ENCODE data around the gene LAMB3.

LAMB3 gene

DNA sequence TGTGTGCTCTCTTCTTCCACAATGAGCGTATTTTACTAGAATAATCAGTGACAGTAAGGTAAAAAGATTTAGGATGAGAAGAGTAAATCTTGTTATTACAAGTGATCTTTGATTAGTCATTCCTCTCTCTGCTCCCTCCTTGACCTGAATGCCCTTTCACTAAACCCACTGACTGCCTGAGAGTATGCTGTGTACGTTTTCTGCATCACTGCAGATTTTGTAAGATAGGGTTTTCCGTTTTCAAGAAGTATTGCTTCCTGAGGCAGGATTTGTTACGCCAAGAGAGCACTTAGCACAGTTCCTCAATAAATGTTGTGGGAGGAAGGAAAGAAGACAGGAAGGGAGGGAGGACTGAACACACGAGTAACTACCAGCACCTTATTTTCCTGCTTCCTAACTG is 7.7 kb upstream of the LAMB3 start:
- no peak for DNase-seq

DNA sequence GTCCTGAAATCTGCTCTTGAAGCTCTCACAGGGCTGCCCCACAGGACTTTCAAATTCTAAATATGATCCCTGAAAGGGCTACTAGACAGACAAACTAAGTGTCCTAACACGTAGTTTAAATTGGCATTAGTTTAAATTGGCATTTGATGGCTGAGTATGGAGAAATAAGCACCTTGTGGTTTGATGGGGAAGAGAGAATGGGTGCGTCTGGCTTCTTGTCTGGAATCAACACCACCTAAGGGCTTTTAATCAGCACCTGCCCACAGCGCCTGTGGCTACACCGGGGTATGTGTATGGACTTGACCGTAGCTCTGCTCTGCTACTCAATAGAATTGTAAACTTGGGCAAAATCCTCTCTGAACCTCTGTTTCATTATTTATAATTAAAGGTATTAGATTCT is 5.7 kb upstream of the LAMB3 start:
- no peak for DNase-seq

DNA sequence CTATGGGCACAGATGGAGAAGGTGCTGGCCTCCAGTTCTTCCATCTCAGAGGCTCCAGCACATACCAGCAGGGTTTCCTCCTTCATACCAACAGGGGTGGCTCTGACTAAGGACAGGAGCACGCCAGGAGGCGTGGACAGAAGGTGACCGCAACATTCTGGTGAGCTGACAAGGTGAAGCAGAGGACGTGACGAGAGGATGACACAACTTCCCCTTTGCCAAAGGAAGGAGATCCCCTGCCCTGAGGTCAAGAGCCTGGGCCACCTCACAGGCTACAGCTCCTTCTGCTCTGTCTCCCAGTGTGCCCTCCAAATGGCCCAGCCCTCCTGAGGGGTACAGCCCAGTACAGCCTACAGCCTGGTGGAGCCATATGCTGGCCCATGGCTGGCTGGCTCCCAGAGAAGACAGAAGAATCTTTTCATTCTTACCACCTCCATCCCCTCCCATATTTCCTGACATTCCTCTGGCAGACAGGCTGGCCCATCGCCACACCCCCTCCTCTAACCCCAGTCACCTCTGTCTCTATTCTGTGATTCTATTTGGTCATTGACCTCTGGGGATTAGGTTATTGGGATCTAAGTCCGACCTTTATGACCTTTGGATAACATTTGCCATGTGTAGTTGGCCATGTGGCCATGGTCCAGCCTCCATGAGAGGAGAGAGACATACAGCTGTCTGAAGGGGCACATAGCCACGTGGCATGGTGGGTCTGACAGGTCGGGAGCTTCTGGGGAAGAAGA is 5.1 kb upstream of the LAMB3 start:
- DNase-seq, result no peak

DNA sequence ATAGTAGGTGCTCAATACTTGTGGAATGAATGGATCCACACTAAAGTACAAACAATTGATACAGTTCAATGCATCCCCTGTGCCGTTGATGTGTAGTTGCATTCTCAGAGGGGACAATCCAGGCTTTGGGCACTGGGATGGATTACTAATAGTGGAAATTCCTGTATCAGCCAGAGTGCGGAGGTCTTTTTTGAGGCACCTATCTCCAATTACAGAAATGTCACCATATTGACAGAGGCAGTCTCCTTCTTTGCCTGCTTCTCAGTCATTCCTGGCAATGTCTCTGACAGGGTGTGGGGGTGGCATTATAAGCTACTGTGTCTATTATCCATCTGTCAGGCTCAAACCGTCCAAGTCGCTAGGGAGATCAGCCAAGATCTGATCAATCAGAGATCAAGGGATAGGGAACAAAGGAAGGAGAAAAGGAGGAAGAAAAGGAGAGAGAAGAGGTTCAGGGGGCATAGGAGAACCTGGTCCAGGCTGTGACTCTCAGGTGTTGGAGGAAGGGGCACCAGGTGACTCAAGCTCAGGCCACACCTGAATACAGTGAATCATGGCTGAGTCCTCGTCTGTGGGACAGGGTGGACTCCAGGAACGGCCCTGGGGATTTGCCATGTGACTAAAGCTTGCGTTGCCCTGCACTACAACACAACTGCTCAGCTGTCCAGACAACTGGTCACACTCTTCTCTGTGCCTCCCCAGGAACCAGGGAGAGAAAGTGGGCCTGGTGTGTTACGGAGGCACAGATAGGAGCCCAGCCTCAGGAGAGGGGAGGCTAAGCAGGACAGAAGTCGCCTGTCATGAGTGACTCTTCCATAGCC is 3.4 kb upstream of the LAMB3 start:
- DNase-seq, result no peak

DNA sequence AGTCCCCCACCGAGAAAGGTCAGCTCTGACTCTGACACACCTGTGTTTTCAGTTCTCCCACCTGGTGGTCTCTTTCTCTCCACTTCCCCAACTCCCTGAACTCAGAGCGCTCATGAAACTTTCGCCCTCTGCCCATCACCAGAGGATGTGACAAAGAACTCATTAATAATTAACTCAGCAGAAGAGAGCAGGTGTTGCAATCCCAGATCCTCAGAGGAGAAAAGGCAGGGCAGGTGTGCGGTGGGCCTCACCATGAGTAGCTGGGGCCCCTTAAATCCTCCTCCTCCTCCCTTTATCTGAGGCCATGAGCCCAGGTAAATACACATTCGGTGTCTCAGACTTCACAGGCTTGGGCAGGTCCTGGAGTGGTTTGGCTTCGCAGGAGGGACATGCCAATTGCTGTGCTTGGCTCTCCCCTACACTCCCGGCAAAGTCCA is 1.7 kb upstream of the LAMB3 start:
- DNase-seq, result no peak

DNA sequence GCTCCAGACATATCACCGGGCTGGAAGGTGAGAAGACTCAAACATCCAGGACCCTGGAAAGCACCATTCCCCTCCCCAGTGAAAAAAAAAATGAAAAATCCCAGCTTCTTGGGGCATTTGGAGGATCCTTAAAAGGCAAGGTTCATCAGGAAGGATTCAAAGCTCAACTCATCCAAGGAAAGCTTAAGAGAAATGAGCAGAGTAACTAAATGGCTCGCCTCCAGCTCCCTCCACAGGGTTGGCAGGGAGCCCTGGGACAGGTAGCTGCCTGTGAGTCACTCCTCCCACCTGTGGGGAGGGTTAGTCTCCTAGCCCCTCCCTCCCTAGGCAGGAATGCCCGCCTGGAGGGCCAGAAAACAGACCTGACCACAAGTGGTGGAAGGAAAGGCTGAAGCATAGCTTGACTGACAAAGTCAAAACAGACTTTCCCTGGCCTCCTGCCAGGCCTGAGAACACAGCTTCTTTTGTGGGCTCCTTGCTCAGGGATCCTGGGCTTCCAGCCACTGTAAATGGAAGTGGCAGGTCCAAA is 712 bp upstream of the LAMB3 start:
- DNase-seq, result peak; percentile 89

DNA sequence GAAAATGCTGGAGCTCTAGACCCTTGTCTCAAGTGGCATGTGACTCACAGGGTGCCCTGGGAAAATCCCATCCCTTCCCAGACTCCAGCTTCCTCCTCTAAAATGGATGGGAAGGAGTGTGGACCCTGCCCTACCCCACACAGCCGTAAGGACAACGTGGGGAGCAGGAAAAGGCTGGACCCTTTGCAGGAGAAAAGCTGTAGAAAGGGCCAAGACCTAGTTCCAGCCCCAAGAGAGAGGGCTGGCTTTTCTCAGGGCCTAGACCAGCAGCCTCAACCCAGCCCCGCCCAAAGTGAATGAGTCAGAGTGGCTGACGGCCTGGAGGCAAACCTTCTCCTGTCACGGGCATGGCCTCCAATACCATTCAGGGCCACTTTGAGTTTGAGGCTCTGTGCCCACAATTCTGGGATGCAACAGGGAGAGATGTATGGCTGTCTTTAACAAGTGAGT is 1.1 kb downstream of the LAMB3 start:
- DNase-seq, result no peak

DNA sequence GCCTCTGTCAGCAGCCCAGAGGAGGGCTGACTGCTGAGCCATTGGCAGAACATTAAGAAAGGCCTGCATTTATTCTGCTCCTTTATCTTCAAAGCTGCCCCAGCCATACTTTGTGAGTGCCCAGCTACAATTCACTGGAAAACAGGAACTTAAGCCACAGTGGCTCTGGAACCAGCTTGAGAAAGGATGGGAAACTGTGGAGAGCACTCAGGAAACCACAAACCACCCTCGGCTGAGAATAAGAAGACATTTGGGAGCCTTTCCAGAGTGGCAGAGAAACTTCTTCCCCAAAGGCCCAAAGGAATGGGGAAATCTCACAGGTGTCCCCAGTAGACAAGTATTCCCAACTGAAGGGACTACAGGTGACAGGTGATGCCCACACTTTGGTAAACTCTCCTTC is 1.8 kb downstream of the LAMB3 start:
- no peak for DNase-seq

DNA sequence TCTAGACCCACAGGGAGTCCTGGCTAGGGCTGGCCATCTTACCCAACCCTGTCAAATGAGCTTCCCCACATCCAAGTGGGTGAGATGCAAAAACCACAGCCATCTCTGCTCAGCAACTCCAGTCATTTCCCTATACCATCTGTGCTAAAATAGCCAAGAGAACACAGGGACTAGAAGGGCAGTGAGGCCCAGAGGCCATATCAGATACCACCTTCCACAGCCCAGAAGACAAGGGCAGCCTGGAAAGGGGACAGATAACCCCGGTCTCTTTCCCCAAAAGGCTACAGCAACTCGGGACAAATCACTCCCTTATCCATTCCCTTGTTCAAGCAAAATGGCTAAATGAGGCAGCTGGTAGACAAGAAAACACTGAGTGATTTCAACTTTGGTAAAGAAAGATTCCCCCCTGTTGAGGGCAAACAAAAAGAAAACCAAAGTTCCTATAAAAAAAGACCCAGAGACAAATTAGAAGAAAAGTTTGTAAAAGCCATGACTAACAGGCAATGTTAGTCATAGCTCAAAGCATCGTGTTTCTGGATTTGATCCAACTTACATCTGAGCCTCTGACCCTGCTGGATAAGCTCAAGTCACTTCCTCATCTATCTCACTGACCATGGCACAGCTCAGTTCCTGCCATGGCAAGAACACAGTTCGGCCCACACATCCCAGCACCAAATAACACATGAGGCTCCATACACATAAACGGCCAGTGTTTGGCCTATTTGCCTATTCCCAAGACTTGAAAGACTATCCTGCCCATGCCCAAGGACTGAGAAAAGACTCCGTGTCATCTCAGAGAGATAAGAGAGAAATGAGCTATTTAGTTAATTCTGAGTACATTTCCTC is 3.1 kb downstream of the LAMB3 start:
- no peak for DNase-seq

DNA sequence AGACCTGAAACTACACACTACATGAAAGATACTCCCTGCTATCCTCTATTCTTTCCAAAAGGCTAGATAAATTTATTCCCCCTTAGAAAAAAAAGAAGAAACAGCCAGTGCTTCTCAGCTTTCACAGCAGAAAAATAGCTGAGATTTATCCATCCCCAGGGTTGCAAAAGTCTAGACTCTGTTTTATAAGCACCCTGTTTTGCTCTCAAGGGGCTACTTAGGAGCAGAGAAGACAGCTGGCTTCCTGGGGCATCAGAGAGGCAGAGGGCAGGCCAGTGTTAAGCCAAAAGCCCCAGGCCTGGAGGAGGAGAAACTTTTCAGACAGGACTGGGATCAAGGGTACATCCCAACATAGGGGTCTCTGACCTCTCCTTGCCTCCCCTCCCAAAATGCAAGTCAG is 3.9 kb downstream of the LAMB3 start:
- no peak for DNase-seq

DNA sequence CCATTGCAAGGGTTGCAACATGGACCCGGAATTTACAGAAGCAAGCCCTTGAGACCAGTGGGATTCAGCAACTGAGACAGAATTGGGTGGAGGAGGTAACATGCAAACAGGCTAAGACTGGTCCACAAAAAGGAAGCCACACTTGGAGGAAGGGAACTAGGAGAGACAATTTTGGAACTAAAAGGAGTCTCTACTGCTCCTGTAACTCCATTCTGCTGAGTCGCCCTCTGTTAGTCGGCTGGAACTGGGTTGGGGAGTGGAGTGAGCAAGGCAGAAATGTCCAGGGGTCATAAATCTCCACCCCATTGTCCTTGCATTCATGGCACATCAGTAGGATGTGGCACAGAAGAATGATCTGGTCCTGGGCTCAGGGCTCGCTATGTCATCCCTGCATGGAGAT is 5.1 kb downstream of the LAMB3 start:
- no peak for DNase-seq

DNA sequence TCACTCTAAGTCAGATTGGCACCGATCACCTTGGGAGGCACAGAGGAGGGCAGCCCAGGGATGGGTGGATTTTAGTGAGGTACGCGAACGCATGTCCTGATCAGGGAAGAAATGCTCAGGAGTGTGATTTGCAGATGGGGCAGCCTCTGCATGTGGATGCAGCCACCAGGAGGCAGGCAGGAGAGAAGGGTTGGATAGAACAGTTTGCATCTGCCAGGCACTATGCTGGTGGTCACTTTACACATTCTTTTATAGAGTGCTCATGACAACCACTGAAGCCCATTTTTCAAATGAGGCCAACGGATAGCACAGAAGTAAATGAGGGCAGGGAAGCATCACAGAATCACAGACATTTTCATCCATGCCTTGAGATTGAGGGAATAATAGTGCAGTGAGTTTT is 5.7 kb downstream of the LAMB3 start:
- DNase-seq, result no peak

DNA sequence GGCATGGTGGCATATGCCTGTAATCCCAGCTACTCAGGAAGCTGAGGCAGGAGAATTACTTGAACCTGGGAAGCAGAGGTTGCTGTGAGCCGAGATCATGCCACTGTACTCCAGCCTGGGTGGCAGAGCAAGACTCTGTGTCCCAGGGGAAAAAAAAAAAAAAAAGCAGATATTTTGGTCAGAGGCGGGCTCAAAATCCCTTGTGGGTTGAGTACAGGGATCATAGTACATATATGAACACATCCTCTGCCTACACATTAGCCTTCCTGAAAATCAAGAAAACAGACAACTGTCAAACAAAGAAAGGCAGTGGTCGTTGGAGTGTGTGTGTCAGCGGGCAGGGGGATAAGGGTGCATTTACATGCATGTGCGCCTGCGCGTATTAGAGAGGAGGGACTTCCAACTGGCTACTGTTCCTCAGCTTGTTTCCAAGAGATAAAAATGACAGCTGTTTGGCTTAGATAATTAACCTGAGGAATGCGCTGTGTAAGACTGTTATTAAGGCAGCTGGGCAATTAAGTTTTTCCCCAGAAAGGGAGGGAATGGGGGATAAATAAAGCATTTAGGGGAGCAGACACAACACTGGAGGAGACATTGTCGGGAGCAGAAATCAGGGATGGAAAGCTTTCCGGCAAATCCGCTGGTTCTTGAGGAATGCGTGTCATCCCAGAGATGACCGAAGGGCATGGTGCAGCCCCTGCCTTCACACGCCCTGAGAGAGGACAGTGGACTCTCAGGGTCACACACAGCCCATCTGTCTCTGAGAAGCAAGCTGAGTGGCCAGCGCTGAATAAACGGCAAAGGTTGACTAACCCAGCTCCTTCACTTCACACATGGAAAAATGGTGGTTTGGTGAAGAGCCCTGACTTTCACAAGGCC is 6.4 kb downstream of the LAMB3 start:
- DNase-seq, result no peak

DNA sequence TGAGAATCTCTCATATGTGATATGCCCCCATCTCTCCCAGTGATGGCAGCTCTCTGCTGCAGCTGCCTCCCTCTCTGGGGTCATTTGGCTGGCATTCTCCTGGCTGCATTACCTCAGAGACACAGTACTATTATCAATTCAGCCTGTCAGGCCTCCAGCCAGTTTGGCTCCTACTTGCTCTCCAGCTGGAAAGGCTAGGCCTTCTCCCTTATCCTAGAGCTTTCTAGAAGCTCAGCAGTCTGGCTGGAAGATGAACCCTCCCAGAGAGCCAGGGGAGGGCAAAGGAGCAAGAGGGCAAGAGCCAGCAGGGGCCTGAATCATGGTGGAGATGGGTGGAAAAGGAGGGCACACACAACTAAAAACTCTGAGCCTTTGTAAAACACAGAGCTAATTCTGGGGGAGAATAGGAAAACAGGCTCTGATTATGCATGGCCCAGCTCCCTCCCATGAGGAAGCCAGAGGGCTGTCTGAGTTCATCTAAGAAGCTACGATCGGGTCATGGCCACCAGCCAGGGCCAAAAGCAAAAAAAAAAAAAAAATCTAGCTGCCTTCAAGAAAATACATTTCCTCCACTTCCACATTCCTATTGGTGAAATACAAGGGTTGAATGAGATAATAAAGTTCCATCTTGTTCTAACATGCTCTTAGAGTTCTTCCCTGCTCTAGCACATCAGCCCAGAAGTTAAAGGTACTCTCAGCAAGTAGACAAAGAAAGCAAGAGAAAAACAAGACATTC is 8.8 kb downstream of the LAMB3 start:
- no peak for DNase-seq

DNA sequence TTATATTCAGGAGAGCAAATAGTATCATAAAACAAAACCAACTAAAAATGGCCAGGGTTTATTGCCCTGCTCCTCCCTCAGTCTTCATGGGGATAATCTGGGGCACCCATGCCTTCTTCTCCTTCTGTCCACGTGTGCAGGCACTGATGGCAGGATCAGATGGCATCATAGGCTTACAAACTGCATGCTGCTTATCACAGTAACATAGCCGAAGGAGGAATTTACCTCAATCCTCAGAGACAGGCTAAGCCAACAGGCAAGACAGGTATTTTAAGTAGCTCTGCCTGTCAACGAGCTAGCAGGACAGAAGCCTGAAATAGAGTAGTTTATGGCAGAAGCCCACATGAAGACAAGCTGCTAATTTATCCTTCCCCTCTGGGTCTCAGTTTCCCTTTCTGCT is 9.4 kb downstream of the LAMB3 start:
- no peak for DNase-seq

DNA sequence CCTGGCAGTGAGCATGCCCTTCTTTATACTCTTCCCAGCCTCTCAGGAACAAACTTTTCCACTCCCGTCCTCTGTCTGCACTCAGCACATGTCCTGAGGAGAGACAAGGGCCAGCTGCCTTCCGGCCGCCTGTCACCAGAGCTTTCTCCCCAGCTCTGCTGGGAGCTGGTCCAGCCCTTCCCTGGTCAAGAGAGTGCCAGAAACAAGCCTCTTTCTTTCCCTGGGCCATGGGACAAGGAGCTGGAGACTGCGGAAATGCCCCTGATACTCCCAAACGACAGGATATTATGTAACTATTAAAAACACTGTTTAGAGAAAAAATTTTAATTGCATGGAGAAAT is 10.4 kb downstream of the LAMB3 start:
- no peak for DNase-seq

DNA sequence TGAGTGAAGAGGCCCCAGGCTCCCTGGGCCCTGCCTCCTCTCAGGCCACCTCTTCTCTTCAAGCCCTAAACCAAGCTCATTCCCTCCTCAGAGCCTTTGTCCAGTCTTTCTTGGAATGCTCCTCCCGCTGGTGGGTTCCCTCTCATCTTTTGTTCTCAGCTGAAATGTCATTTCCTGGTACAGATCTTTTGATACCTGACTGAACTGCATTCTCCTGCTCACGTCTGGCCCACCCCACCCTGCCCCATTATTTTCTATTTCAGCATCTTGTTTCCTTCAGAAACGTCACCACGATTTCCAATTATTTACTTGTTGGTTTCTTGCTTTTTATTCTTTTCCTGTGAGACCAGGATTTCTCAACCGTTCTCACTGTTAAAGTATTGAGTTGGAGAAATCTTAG is 16.4 kb downstream of the LAMB3 start:
- no peak for DNase-seq

DNA sequence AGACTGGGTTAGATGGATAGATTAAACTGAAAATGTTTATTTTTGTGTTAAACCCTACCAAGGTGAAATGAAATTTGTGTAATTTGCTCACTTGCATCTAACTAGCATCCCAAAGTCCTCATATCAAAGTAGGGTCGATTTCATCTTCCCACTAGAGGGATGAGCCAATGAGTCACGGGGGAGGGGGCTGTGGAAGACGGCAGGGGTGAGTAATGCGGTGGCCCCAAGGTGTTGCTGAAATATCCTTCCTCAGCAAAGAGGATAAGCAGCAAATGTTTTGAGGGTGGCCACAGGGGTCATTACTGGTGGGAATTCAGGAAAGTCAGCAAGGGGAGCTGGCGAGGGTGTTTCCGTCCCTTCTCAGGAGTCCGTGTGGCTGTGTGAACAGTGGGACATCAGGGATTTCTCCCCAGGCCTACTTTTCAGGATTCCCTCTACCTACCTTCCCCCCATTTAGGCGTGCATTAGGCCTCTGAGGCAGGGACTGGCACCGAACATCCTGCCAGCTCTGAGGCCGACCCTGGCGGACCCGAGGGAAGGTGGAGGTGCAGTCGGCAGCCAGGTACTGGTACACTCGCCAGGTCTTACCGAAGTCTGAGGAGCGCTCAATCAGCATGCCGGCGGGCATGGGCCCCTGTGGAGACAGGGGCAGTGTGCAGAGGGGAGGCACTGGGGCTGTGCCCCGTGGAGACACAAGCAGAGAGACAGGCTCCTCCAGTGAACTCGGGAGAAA is 18.1 kb downstream of the LAMB3 start:
- DNase-seq, result no peak

DNA sequence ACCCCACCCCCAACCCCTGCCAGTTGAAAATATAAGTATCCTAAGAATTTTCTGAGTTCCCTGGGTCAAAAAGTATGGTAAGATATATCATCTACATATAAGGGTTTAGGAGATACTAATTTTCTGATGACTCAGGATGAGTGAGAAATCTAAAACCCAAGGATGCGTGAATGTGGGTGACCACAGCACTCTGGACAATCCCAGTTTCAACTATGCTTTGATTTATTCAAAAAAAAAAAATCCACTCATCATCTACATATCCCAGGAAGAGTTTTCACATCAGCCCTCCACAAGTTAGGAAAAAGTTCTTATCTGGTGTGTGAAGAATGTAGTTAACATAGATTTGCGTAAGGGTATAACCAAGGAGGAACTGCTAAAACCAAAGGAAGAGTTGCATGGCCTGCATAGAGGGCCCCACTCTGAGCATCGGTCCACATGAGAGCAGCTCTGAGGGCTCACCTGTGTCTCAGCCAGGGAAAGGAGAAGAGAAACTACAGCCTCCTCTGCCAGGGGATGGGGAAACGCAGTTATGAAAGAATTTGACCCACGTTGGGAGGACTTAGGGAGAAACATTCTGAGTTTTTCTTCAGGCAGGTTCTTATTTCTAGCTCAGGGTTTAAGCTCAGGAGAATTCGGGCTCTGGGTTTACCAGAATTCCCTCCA is 18.8 kb downstream of the LAMB3 start:
- no peak for DNase-seq

All from NCI-H1105 (cell line).